GM23338 (cell line): ENCODE measurements around the gene PRSS23. TPM values are rescaled to one million over a fixed set of nuclear protein-coding genes. Genes with fewer than 3 reads are reported as not detected.

Experiments
- ATAC-seq: fragments of 200-7000 bp; cut with Tn5 transposase; 3 replicates; pipeline ENCODE4 v1.9.1; 2020
- DNase-seq: peaks from one replicate; pipeline ENCODE4 v3.0.0-alpha.2; 2015; ENCODE audit warnings: low spot score
- H2AFZ ChIP-seq: fragments of 200-600 bp; sonication (generic); 2 replicates; pipeline ENCODE4 v1.8.0; 2016; ENCODE audit warnings: antibody characterized with exemption, mild to moderate bottlenecking, moderate library complexity
- H3F3A ChIP-seq: fragments of 200-600 bp; sonication (generic); replicated peaks from 2 replicates; pipeline ENCODE4 v1.8.0; 2017; ENCODE audit warnings: antibody characterized with exemption, mixed run types, low read depth
- H3K27ac ChIP-seq: fragments of 200-600 bp; sonication (generic); 2 replicates; pipeline ENCODE4 v1.6.1; 2016; ENCODE audit warnings: low read depth
- H3K27me3 ChIP-seq: fragments of 200-600 bp; sonication (generic); 2 replicates; pipeline ENCODE4 v1.8.0; 2016; ENCODE audit warnings: mild to moderate bottlenecking, mixed run types, moderate library complexity; ENCODE audit not compliant: insufficient read depth
- H3K36me3 ChIP-seq: fragments of 200-600 bp; sonication (generic); 2 replicates; pipeline ENCODE4 v1.8.0; 2016; ENCODE audit warnings: mild to moderate bottlenecking; ENCODE audit not compliant: insufficient read depth
- H3K4me1 ChIP-seq: fragments of 200-600 bp; sonication (generic); 2 replicates; pipeline ENCODE4 v1.8.0; 2016; ENCODE audit warnings: mild to moderate bottlenecking, moderate library complexity; ENCODE audit not compliant: insufficient read depth
- H3K4me2 ChIP-seq: fragments of 200-600 bp; sonication (generic); 2 replicates; pipeline ENCODE4 v1.7.1; 2017; ENCODE audit warnings: mixed run types
- H3K4me3 ChIP-seq: fragments of 200-600 bp; sonication (generic); 2 replicates; pipeline ENCODE4 v1.6.1; 2016; ENCODE audit warnings: mixed run types
- H3K79me2 ChIP-seq: fragments of 200-600 bp; sonication (generic); replicated peaks from 2 replicates; pipeline ENCODE4 v1.8.0; 2017; ENCODE audit warnings: mild to moderate bottlenecking; ENCODE audit not compliant: insufficient read depth
- H3K9me2 ChIP-seq: fragments of 200-600 bp; sonication (generic); 2 replicates; pipeline ENCODE4 v1.8.0; 2017; ENCODE audit not compliant: insufficient read depth
- H4K20me1 ChIP-seq: fragments of 200-600 bp; sonication (generic); replicated peaks from 2 replicates; pipeline ENCODE4 v1.8.0; 2017; ENCODE audit warnings: mild to moderate bottlenecking; ENCODE audit not compliant: insufficient read depth
- H3K27ac Mint-ChIP-seq: 2 replicates; pipeline ENCODE4 v1.8.0; 2020; ENCODE audit warnings: inconsistent platforms, mild to moderate bottlenecking, moderate library complexity, mixed read lengths
- H3K27me3 Mint-ChIP-seq: 3 replicates; pipeline ENCODE4 v1.8.0; 2022; ENCODE audit warnings: low read depth, mild to moderate bottlenecking, moderate library complexity, mixed read lengths, inconsistent platforms; ENCODE audit not compliant: insufficient read depth, poor library complexity
- H3K36me3 Mint-ChIP-seq: 3 replicates; pipeline ENCODE4 v1.8.0; 2021; ENCODE audit warnings: low read depth, mild to moderate bottlenecking, inconsistent platforms, moderate library complexity, mixed read lengths
- H3K4me1 Mint-ChIP-seq: 3 replicates; pipeline ENCODE4 v1.8.0; 2020; ENCODE audit warnings: mild to moderate bottlenecking, inconsistent platforms, mixed read lengths
- H3K4me3 Mint-ChIP-seq: 3 replicates; pipeline ENCODE4 v1.8.0; 2021; ENCODE audit warnings: moderate library complexity, mild to moderate bottlenecking, inconsistent platforms, mixed read lengths
- H3K9me3 Mint-ChIP-seq: 3 replicates; pipeline ENCODE4 v1.8.0; 2020; ENCODE audit warnings: moderate library complexity, mild to moderate bottlenecking, inconsistent platforms, mixed read lengths
- CTCF ChIP-seq, 2 experiments: fragments of 200-600 bp in 1 of 2; sonication (generic) in 1 of 2; conservative IDR thresholded peaks; 2 replicates each; pipeline versions ENCODE4 v1.5.1 to v1.6.1; 2016 to 2017; ENCODE audit warnings: antibody characterized with exemption in 2 of 2, low read depth in 2 of 2, mild to moderate bottlenecking in 2 of 2, moderate library complexity in 1 of 2
- ETS1 ChIP-seq: IDR thresholded peaks from 2 replicates; pipeline ENCODE4 v1.6.1; 2016; ENCODE audit warnings: antibody characterized with exemption
- EZH2 ChIP-seq: fragments of 200-600 bp; sonication (generic); IDR thresholded peaks from one replicate; pipeline ENCODE4 v1.8.0; 2017; ENCODE audit warnings: antibody characterized with exemption, mild to moderate bottlenecking, low read depth; ENCODE audit not compliant: unreplicated experiment
- EZH2phosphoT487 ChIP-seq: fragments of 200-600 bp; sonication (generic); IDR thresholded peaks from one replicate; pipeline ENCODE4 v1.8.1; 2018; ENCODE audit warnings: antibody characterized with exemption; ENCODE audit not compliant: unreplicated experiment
- JUNB ChIP-seq: IDR thresholded peaks from one replicate; pipeline ENCODE4 v1.6.1; 2016; ENCODE audit warnings: antibody characterized with exemption; ENCODE audit not compliant: unreplicated experiment
- NANOG ChIP-seq: IDR thresholded peaks from 2 replicates; pipeline ENCODE4 v1.6.1; 2016; ENCODE audit warnings: antibody characterized with exemption, borderline replicate concordance
- POLR2AphosphoS5 ChIP-seq: IDR thresholded peaks from 2 replicates; pipeline ENCODE4 v1.6.1; 2016; ENCODE audit warnings: antibody characterized with exemption, low read depth
- STAT1 ChIP-seq: IDR thresholded peaks from one replicate; pipeline ENCODE4 v1.6.1; 2016; ENCODE audit warnings: antibody characterized with exemption; ENCODE audit not compliant: unreplicated experiment
- ZNF114 ChIP-seq: fragments of 250-450 bp; sonication (Bioruptor Pico); IDR thresholded peaks from 2 replicates; pipeline ENCODE4 v1.5.0; 2020; ENCODE audit warnings: mild to moderate bottlenecking, moderate library complexity
- ZNF331 ChIP-seq: fragments of 250-450 bp; sonication (Bioruptor Pico); IDR thresholded peaks from 2 replicates; pipeline ENCODE4 v1.5.0; 2020; ENCODE audit warnings: low read depth, mild to moderate bottlenecking, moderate library complexity
- ZNF462 ChIP-seq: fragments of 250-450 bp; sonication (Bioruptor Pico); IDR thresholded peaks from 2 replicates; pipeline ENCODE4 v1.5.0; 2020; ENCODE audit warnings: mild to moderate bottlenecking, moderate library complexity
- polyA plus RNA-seq: library from polyadenylated mRNA; unstranded; fragments of >200 nt; fragmentation: Nextera tagmentation; extraction: Ambion mirVana; gene quantifications from 2 replicates; pipeline ENCODE4 v1.2.1, GENCODE V29; 2016
- total RNA-seq: library from RNA; depleted of rRNA; stranded (reverse); fragments of >200 nt; shearing (Covaris generic); gene quantifications from 2 replicates; pipeline ENCODE4 v1.2.3, GENCODE V29; 2014

Gene PRSS23
- total and polyA plus RNA-seq, 2 experiments from 2014 or later = 3.9 to 4.7 TPM

- Mint-ChIP-seq H3K4me1 (peaks cover 19% of the 10 kb centered on the region), H3K9me3 (no peaks in the 10 kb centered on the region), H3K27ac (no peak overlapping the region), H3K36me3 (no peaks in the 10 kb centered on the region), H3K27me3 (peaks cover 11% of the 10 kb centered on the region), H3K4me3 (no peak overlapping the region)
- H3K79me2 ChIP-seq = no peaks in the 10 kb centered on the region
- ATAC-seq (no peak), DNase-seq (no peak)
- no peaks in the 10 kb centered on the region for H3K9me2 ChIP-seq
- H3K4me3 ChIP-seq = no peak overlapping the region
- peaks cover 20% of the 10 kb centered on the region for H3K27me3 ChIP-seq
- no peak for TF ChIP-seq EZH2phosphoT487
- TF ChIP-seq EZH2 = no peak
- no peak for TF ChIP-seq NANOG
- no peaks in the 10 kb centered on the region for H4K20me1 ChIP-seq
- no peak overlapping the region for H2AFZ ChIP-seq
- no peaks in the 10 kb centered on the region for H3K36me3 ChIP-seq
- H3K4me1 ChIP-seq = peaks cover 18% of the 10 kb centered on the region
- no peaks in the 10 kb centered on the region for H3F3A ChIP-seq
- no peak overlapping the region for H3K4me2 ChIP-seq
- H3K27ac ChIP-seq = no peak overlapping the region
Observed at GRCh38 chr11:86804951-86805350, 4.6 kb downstream of the PRSS23 start.

GRCh38 chr11:86805873-86806310 lies 5.5 kb downstream of the PRSS23 start:
- no peak overlapping the region for H3K4me3 ChIP-seq
- H3K4me1 ChIP-seq = peaks cover 18% of the 10 kb centered on the region
- TF ChIP-seq EZH2 (no peak), STAT1 (no peak), CTCF (conservative IDR thresholded peaks at IDR 0.05; ENCODE audit: low read depth in 2 of 2) (no peak), ZNF331 (CRISPR knock-in tag) (no peak), POLR2AphosphoS5 (no peak), EZH2phosphoT487 (no peak), ZNF462 (CRISPR knock-in tag) (no peak), ZNF114 (CRISPR knock-in tag) (no peak), JUNB (no peak), ETS1 (no peak)

More at GRCh38 chr11:86805873-86806310, 5.5 kb downstream of the PRSS23 start:
- Mint-ChIP-seq H3K4me1 (peaks cover 18% of the 10 kb centered on the region), H3K27ac (no peak overlapping the region), H3K36me3 (no peaks in the 10 kb centered on the region), H3K9me3 (no peaks in the 10 kb centered on the region), H3K4me3 (no peak overlapping the region), H3K27me3 (peaks cover 7% of the 10 kb centered on the region)
- Histone ChIP-seq H4K20me1 (no peaks in the 10 kb centered on the region), H3K27ac (no peak overlapping the region), H3K36me3 (no peaks in the 10 kb centered on the region), H2AFZ (no peak overlapping the region), H3F3A (no peaks in the 10 kb centered on the region), H3K27me3 (peaks cover 14% of the 10 kb centered on the region), H3K9me2 (no peaks in the 10 kb centered on the region), H3K79me2 (no peaks in the 10 kb centered on the region), H3K4me2 (no peak overlapping the region)
- peak; percentile 17 for DNase-seq
- ATAC-seq = no peak
